Activated T-helper 9 cell treated with anti-CD3 and anti-CD28 coated beads, Interleukin-2, amount 50 U/mL, for 16 hours (primary cell): ENCODE measurements around the gene UNC5B.

Source experiments
- DNase-seq: peaks from one replicate; pipeline ENCODE4 v3.0.0-alpha.2; 2020; ENCODE audit warnings: low read depth

The UNC5B gene

DNA sequence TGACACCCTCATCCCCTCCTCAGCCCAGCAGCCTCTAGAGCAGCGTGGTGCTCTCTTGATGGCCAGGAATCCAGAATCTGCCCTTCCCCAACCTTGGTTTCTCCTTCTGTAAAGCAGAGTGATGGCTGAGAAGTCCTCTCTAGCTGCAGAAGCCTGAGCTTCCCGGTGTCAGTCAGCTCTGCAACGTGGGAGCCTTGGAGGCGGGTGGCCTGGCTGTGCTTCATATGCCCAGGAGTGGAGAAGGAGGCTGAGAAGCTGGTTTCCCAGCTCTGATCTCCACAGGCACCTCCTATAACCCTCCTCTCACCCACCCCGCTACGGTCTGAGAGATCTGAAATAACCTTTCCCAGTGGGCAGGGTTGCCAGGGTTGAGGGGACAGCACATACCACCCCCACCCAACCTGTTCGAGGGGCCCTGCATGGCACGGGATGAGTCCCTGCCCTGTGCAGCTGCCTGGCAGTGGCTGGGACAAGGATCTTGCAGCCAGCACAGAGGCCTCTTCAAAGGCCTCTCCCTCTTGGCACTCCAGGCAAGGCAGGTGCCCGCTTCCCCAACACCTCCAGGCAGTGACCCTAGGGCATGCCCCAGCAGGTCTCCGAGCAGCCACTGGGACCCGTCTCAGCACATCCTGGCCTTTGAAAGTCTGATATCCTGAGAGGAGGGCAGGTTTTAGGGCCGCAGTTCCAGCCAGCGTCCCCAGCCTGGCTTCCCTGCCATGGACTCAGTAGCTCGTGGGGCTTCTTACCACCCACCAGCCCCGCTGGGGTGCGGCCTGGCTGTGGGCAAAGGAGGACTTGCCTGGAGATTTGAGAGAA, 88.4 kb downstream of the UNC5B start:
- no peak for DNase-seq

GRCh38 chr10:71301371-71301916, 89.1 kb downstream of the UNC5B start:
- no peak for DNase-seq

DNA sequence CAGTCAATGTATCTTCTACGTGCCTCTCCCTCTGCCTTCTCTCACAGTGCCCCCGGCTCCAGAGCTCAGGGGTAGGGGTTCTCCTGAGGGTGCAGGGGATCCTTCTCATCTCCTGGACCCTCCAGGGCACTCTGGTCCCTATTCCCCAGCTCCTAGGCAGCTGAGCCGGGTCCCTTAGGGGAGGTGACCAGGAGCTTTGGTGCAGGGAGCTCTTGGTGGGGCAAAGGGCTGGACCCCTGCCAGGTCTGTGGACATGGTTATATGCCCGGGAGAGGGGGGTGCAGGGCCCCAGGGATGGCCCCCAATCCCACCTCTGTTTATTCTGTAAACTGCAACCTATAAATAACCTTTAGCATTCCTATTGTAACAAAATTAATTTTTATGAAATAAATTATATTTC, 90.1 kb downstream of the UNC5B start:
- no peak for DNase-seq

DNA sequence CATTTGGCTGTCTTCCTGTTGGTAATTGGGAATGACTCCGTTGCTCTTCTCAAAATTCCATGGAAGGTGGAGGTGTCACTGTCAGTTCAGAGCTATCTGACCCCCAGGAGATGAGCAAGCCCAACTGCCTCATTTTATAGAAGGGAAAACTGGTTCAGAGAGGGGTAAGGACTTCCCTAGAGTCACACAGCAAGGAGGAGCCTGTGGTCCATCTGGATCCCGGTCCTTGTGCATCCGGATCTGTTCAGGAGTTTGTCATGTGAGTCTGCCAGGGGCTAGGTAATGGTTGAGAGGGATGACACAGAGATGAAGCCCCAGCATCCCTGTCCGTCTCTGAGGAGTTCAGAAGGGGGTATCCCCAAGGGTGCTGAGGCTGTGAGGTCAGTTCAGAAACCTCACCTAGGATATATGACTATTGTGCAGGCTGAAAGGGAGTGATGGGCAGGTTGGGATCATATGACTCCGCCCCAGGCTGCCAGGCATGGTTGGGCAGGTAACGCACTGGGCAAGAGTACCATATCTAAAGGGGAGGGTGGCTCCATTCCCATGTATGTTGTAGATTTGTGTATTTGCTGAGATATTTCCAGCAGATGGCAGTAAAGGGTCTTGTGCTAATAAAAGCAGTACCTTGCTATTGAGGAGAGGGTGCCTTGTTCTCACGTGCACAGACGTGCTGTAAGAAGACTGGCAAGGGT, 90.7 kb downstream of the UNC5B start:
- no peak for DNase-seq

DNA sequence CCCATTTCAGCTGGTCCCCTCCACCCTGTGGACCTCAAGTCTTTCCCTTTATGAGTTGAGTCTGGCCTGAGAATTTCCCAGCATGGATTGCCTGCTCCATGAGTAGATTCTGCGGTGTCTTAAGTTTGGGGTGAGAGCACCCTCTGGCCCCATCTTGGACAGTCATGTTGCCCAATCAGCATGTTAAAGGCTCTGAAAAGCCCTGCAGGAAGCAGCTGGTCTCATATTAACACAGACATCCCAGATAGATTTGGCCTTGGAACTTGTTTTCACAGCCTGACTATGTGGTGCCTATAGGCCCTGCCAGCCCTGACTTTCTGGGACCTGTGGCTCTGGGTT, 91.2 kb downstream of the UNC5B start:
- no peak for DNase-seq

DNA sequence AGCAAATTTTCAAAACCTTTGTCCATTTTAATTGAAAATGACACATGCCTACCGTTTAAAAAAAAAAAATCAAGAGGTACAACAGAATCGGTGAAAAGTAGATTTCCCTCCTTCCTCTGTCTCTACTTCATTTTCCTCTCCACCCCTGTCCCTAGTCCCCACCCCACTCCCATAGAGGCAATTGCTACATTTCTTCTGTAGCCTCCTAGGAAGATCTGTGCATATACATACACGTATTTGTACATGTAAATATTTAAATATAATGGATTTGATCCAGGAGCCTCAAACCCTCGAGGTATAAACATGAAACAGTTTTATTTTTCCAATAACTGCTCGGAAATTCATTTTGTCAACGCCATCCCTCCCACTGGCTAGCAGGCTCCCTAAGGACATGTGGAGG, 92.5 kb downstream of the UNC5B start:
- no peak for DNase-seq

DNA sequence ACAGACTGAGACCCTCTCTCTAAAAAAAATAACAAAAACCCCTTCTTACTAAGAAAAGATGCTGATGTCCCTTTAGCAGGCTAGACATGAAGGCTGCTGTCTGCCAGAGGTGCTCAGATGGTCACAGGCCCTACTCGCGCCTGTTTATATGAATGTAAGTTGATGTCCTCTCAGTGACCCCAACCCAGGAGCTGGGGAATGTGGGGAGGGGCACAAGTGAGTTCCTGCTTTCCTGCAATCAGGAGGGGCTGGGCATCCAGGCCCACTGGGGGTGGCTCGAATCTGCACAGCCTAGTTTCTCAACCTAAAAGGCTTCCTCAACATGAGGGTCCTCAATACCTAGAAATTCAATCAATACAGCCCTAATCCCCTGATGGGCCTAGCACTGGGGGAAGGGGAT, 94.6 kb downstream of the UNC5B start:
- no peak for DNase-seq

DNA sequence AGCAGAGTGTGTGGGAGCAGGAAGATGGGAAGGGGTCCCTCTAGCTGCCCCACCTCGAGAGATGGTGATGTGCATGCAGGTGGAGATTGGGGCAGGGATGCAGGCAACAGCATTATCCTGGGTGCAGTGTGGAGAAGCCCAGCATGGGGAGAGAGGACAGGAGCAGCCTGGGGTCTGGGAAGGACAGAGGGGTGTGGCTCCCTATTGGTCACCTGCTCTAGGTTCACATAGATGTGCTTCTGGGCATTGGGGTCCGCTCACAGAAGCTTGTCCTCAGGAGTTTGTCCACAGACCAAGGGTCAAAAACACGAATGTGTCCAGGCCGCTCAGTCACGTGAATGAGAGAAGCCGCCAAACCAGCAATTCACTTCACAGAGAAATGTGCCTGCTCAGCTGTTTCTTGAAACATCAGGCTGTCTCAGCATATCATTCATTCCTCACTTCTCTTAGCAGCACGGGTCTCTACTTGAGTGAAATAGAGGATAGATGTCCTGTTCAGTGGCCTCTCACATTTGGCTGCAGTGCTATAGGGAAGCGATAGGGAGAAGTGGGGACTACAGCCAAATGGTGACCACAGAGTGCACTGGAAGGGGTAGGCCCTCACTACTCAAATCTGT, 95.2 kb downstream of the UNC5B start:
- no peak for DNase-seq

DNA sequence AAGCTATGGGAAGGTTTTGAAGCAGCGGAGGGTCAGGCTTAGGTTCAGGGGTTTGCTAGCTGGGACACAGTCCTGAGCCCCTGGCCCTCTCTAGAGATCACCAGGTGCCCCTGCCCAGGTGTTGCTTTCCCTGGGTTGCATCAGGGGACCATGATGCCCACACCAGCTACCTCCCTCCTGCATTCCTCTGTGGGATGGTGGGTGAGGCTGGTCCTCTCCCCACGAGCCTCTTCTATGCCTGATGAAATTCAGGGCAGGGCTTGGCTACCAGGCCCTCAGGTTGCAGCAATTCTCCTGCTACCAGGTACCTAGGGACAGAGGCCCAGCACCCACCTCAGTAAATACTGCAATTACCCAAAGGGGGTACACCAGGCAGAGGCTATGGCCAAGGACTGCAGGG, 95.9 kb downstream of the UNC5B start:
- no peak for DNase-seq

DNA sequence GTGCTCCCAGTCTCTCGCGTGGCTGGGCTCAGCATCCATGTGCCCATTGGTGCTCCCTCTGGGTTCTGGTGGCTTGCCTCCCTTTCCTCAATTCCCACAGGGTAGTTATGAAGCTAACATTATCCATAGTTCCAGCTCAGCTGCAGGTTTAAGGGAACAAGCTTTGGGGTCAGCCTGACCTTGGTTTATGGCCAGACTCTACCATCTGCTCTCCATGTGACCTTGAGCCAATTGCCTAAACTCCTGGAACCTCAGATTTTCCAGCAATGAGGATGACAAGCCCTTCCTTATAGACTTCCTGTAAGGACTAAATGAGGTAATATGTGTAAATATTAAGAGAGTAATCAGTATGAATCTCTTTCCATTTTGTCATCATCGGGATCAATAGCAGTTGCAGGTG, 96.6 kb downstream of the UNC5B start:
- no peak for DNase-seq

- no peak for DNase-seq
Measured at GRCh38 chr10:71309919-71310318, 97.5 kb downstream of the UNC5B start.

DNA sequence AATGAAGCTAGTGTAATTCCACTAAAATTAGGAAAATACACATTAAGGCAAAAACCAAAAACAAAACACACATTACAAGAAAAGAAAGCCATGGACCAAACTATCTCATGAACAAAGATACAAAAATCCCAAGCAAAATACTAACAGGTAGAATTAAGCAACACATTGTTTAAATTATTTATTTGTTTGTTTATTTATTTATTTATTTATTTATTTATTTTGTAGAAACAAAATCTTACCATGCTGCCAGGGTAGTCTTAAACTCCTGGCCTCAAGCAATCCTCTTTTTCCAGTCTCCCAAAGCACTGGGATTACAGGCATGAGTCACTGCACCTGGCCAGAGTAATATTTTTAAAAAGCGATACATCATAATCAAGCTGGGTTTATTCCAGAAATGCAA, 99.8 kb downstream of the UNC5B start:
- no peak for DNase-seq

GRCh38 chr10:71312811-71313789, 100.7 kb downstream of the UNC5B start:
- no peak for DNase-seq

DNA sequence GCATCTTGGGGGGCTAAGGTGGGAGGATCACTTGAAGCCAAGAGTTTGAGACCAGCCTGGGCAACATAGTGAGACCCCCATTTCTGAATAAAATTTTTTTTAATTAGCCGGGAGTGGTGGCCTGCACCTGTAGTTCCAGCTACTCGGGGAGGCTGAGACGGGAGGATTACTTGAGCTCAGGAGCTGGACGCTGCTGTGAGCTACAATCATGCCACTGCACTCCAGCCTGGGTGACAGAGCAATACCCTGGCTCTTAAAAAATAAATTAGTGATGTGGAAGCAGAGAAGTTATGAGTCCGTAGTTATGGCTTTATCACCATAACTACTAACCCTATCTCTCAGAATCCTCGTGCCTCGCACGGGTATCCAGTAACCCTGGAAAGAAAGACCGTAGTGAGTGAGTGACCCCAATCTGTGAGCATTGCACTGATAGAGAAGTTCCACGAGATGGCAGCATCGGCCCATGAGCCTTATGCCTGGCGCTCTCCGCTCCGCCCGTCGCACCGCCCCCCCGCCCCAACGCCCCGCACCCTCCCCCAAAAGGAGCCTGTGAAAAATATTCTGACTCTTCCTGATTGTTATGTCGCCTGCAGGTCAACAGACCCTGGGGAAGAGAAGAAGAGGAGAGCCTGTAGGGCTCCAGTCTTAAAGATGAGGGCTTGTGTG, 101.8 kb downstream of the UNC5B start:
- DNase-seq, result peak; percentile 30

DNA sequence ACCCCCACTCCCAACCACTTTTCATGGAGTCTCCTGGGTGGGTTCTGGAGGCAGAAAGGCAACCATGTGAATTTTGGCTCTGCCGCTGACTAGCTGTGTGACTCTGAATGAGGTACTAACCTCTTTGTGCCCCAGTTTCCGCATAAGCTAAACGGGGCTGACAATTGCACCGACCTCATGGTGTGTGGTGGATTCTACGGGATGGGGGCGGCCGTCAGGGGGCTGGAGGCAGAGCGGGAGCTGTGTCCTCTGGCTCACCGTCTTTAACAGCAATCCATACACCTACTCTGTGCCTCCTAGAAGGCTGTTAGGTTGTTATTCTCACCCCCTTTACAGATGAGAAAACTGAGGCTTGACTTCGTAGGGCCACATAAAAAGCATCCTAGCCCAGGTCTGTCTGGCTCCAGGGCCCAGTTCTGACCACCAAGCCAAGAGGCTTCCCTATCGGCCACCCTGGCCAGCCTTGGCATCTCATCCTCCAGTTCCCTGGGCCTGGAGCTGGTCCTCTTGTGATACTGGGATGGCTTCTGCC, 102.4 kb downstream of the UNC5B start:
- DNase-seq, result no peak

- DNase-seq, result no peak
Measured at GRCh38 chr10:71316056-71316785, 103.9 kb downstream of the UNC5B start.

- DNase-seq, result no peak
Measured at GRCh38 chr10:71316786-71317160, 104.4 kb downstream of the UNC5B start.

DNA sequence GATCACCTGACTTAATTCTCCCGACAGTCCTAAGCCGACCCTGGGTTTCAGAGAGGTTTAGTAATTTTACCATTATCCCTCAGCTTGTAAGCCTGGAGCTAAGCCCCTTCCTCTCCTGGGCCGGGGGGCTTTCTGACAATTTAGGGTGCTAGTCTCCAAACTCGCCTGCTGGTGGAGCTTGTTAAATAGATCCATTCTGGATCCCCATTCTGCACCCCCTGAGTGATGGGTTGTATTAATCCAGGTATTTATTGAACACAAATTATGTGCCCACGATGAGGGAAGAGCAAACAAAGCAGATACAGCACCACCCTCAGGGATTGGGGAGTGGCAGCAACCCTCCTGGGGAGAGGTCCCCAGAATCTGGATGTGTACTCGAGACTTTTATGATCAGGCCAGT, 105.4 kb downstream of the UNC5B start:
- DNase-seq, result no peak

- DNase-seq, result peak; percentile 81
Measured at GRCh38 chr10:71319042-71319799, 106.9 kb downstream of the UNC5B start, which contains the start of gene SLC29A3. Gene SLC29A3 (plus strand): TSS chr10:71319259. CDS start chr10:71319310, 51 bp downstream.
